ENCODE results near the gene SETD1A. TPM values are rescaled to one million over a fixed set of nuclear protein-coding genes. Genes with fewer than 3 reads are reported as not detected.

SETD1A gene
- total RNA-seq, 1 experiment from 2014 or later, result 28.8 TPM

- CTCF ChIA-PET, result interaction anchor here (0.6 kb wide), 1 partner anchor 197 kb away, joined by 3 read pairs; no protein-coding TSS in a partner anchor
- no peak for DNase-seq
- H3K4me3 Mint-ChIP-seq (ENCODE audit: low read depth, unreplicated experiment), result no peak overlapping the region
- no TSS peak for BruUV-seq (replicated peaks)
- H3K27me3 Mint-ChIP-seq (ENCODE audit: unreplicated experiment), result no peaks in the 10 kb centered on the region
- H3K9me3 Mint-ChIP-seq (ENCODE audit: low read depth, unreplicated experiment), result no peaks in the 10 kb centered on the region
- no peak for TF ChIP-seq CTCF (IDR thresholded peaks at IDR 0.05; ENCODE audit: unreplicated experiment)
- intact Hi-C loops (cut with micrococcal nuclease; ENCODE audit: unreplicated experiment), result no loop called here
- peaks cover 79% of the 10 kb centered on the region for H3K36me3 Mint-ChIP-seq (ENCODE audit: insufficient read depth, unreplicated experiment)
- H3K27ac Mint-ChIP-seq (ENCODE audit: unreplicated experiment), result no peak overlapping the region
- no peaks in the 10 kb centered on the region for H3K4me1 Mint-ChIP-seq (ENCODE audit: low read depth, unreplicated experiment)
Observed at GRCh38 chr16:30971298-30971697, 13.7 kb downstream of the SETD1A start.

GRCh38 chr16:30972872-30973271 is 15.3 kb downstream of the SETD1A start:
- H3K4me1 Mint-ChIP-seq (ENCODE audit: low read depth, unreplicated experiment), result no peaks in the 10 kb centered on the region
- H3K4me3 Mint-ChIP-seq (ENCODE audit: low read depth, unreplicated experiment), result no peak overlapping the region
- DNase-seq, result no peak
- no peaks in the 10 kb centered on the region for H3K27me3 Mint-ChIP-seq (ENCODE audit: unreplicated experiment)
- no peaks in the 10 kb centered on the region for H3K9me3 Mint-ChIP-seq (ENCODE audit: low read depth, unreplicated experiment)
- CTCF ChIA-PET, result no interaction called here
- intact Hi-C loops (cut with micrococcal nuclease; ENCODE audit: unreplicated experiment), result no loop called here
- BruUV-seq (replicated peaks), result no TSS peak
- H3K36me3 Mint-ChIP-seq (ENCODE audit: insufficient read depth, unreplicated experiment), result peaks cover 71% of the 10 kb centered on the region
- TF ChIP-seq CTCF (IDR thresholded peaks at IDR 0.05; ENCODE audit: unreplicated experiment), result no peak
- H3K27ac Mint-ChIP-seq (ENCODE audit: unreplicated experiment), result no peak overlapping the region

GRCh38 chr16:30974348-30974747 is 16.8 kb downstream of the SETD1A start:
- no TSS peak for BruUV-seq (replicated peaks)
- CTCF ChIA-PET, result no interaction called here
- H3K9me3 Mint-ChIP-seq (ENCODE audit: low read depth, unreplicated experiment), result no peaks in the 10 kb centered on the region
- H3K36me3 Mint-ChIP-seq (ENCODE audit: insufficient read depth, unreplicated experiment), result peaks cover 71% of the 10 kb centered on the region
- DNase-seq, result no peak
- no peak for TF ChIP-seq CTCF (IDR thresholded peaks at IDR 0.05; ENCODE audit: unreplicated experiment)
- intact Hi-C loops (cut with micrococcal nuclease; ENCODE audit: unreplicated experiment), result no loop called here
- H3K4me3 Mint-ChIP-seq (ENCODE audit: low read depth, unreplicated experiment), result no peak overlapping the region
- H3K27ac Mint-ChIP-seq (ENCODE audit: unreplicated experiment), result no peak overlapping the region
- no peaks in the 10 kb centered on the region for H3K27me3 Mint-ChIP-seq (ENCODE audit: unreplicated experiment)
- H3K4me1 Mint-ChIP-seq (ENCODE audit: low read depth, unreplicated experiment), result no peaks in the 10 kb centered on the region

- intact Hi-C loops (cut with micrococcal nuclease; ENCODE audit: unreplicated experiment), result no loop called here
- no peak for DNase-seq
- no peak for TF ChIP-seq CTCF (IDR thresholded peaks at IDR 0.05; ENCODE audit: unreplicated experiment)
- H3K4me1 Mint-ChIP-seq (ENCODE audit: low read depth, unreplicated experiment), result no peaks in the 10 kb centered on the region
- BruUV-seq (replicated peaks), result no TSS peak
- CTCF ChIA-PET, result no interaction called here
- H3K27me3 Mint-ChIP-seq (ENCODE audit: unreplicated experiment), result no peaks in the 10 kb centered on the region
- peaks cover 74% of the 10 kb centered on the region for H3K36me3 Mint-ChIP-seq (ENCODE audit: insufficient read depth, unreplicated experiment)
- H3K4me3 Mint-ChIP-seq (ENCODE audit: low read depth, unreplicated experiment), result no peak overlapping the region
- peak overlapping the region; percentile 37 for H3K27ac Mint-ChIP-seq (ENCODE audit: unreplicated experiment)
- no peaks in the 10 kb centered on the region for H3K9me3 Mint-ChIP-seq (ENCODE audit: low read depth, unreplicated experiment)
Observed at GRCh38 chr16:30976486-30976885, 18.9 kb downstream of the SETD1A start.

Measured in Calu3 (cell line).